ENCODE data around the gene ELP1. TPM values are rescaled to one million over a fixed set of nuclear protein-coding genes. Genes with fewer than 3 reads are reported as not detected.
"Not testable (repeated sequence)": the region's sequence is repeated elsewhere in the genome, so short reads cannot be mapped to it uniquely, and the experiment has no call there.

The ELP1 gene
- total RNA-seq, 1 donor from 2014 or later, result 20.7 TPM

- Mint-ChIP-seq H3K9me3 (ENCODE audit: unreplicated experiment) (no peaks in the 10 kb centered on the region), H3K4me1 (ENCODE audit: low read depth, unreplicated experiment) (no peaks in the 10 kb centered on the region), H3K36me3 (ENCODE audit: low read depth, unreplicated experiment) (peaks cover 13% of the 10 kb centered on the region), H3K4me3 (ENCODE audit: unreplicated experiment) (no peak overlapping the region), H3K27me3 (ENCODE audit: low read depth, unreplicated experiment) (no peaks in the 10 kb centered on the region), H3K27ac (ENCODE audit: unreplicated experiment) (no peak overlapping the region)
- Histone ChIP-seq H3K27me3 (ENCODE audit: insufficient read depth, low read length) (no peaks in the 10 kb centered on the region), H3K79me2 (ENCODE audit: insufficient read depth, low read length) (no peaks in the 10 kb centered on the region), H3K9ac (ENCODE audit: low read length) (no peak overlapping the region), H4K20me1 (ENCODE audit: insufficient read depth, low read length) (no peaks in the 10 kb centered on the region), H3K4me3 (ENCODE audit: insufficient read depth, low read depth, low read length) (no peak overlapping the region), H3K27ac (ENCODE audit: low read depth, low read length) (no peak overlapping the region), H3K4me2 (ENCODE audit: low read length) (no peak overlapping the region), H3K9me3 (ENCODE audit: insufficient read depth, low read depth, low read length) (no peaks in the 10 kb centered on the region), H3K4me1 (ENCODE audit: insufficient read depth, low read length) (no peaks in the 10 kb centered on the region), H3K36me3 (ENCODE audit: insufficient read depth, low read length) (peaks cover 32% of the 10 kb centered on the region), H2AFZ (ENCODE audit: low read depth, low read length) (no peak overlapping the region)
- DNase-seq (ENCODE audit: low read depth) (peak; percentile 28), FAIRE-seq (no peak)
- TF ChIP-seq, protein P1, sequence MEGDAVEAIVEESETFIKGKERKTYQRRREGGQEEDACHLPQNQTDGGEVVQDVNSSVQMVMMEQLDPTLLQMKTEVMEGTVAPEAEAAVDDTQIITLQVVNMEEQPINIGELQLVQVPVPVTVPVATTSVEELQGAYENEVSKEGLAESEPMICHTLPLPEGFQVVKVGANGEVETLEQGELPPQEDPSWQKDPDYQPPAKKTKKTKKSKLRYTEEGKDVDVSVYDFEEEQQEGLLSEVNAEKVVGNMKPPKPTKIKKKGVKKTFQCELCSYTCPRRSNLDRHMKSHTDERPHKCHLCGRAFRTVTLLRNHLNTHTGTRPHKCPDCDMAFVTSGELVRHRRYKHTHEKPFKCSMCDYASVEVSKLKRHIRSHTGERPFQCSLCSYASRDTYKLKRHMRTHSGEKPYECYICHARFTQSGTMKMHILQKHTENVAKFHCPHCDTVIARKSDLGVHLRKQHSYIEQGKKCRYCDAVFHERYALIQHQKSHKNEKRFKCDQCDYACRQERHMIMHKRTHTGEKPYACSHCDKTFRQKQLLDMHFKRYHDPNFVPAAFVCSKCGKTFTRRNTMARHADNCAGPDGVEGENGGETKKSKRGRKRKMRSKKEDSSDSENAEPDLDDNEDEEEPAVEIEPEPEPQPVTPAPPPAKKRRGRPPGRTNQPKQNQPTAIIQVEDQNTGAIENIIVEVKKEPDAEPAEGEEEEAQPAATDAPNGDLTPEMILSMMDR (IDR thresholded peaks at IDR 0.05; ENCODE audit: insufficient read depth, low read depth, low read length), result no peak
- TF ChIP-seq EZH2 (IDR thresholded peaks at IDR 0.05; ENCODE audit: insufficient read depth, low read length), result no peak
Observed at GRCh38 chr9:108903420-108904103, 30.4 kb downstream of the ELP1 start.

DNA sequence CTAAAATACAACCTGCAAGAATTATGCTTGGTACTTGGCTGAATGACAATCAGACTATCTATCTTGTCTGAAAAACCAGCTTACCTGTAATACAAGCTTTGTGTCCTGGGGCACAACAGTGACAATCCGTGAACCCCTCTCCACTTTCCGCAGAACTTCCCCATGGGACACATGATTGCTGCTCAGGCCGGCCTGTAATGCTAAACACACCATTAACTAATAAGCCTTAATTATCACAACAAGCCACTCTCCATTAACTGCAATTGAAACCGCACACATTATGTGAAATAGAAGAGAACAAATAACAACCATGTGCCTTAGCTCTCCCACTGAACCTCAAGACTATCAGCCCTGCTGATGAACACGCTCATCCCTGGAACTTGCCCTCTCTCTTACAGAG, 33.7 kb downstream of the ELP1 start:
- Histone ChIP-seq H3K4me1 (ENCODE audit: insufficient read depth, low read length) (no peaks in the 10 kb centered on the region), H3K79me2 (ENCODE audit: insufficient read depth, low read length) (no peaks in the 10 kb centered on the region), H3K27me3 (ENCODE audit: insufficient read depth, low read length) (no peaks in the 10 kb centered on the region), H3K27ac (ENCODE audit: low read depth, low read length) (no peak overlapping the region), H3K9me3 (ENCODE audit: insufficient read depth, low read depth, low read length) (no peaks in the 10 kb centered on the region), H3K4me3 (ENCODE audit: insufficient read depth, low read depth, low read length) (no peak overlapping the region), H3K36me3 (ENCODE audit: insufficient read depth, low read length) (peaks cover 36% of the 10 kb centered on the region), H3K9ac (ENCODE audit: low read length) (no peak overlapping the region), H2AFZ (ENCODE audit: low read depth, low read length) (no peak overlapping the region), H3K4me2 (ENCODE audit: low read length) (no peak overlapping the region), H4K20me1 (ENCODE audit: insufficient read depth, low read length) (no peaks in the 10 kb centered on the region)
- Mint-ChIP-seq H3K36me3 (ENCODE audit: low read depth, unreplicated experiment) (peaks cover 15% of the 10 kb centered on the region), H3K4me1 (ENCODE audit: low read depth, unreplicated experiment) (no peaks in the 10 kb centered on the region), H3K9me3 (ENCODE audit: unreplicated experiment) (no peaks in the 10 kb centered on the region), H3K4me3 (ENCODE audit: unreplicated experiment) (no peak overlapping the region), H3K27me3 (ENCODE audit: low read depth, unreplicated experiment) (no peaks in the 10 kb centered on the region), H3K27ac (ENCODE audit: unreplicated experiment) (no peak overlapping the region)
- DNase-seq (ENCODE audit: low read depth) (no peak), FAIRE-seq (no peak)
- TF ChIP-seq, protein P1 (IDR thresholded peaks at IDR 0.05; ENCODE audit: insufficient read depth, low read depth, low read length), result no peak
- TF ChIP-seq EZH2 (IDR thresholded peaks at IDR 0.05; ENCODE audit: insufficient read depth, low read length), result no peak

GRCh38 chr9:108899023-108899695, 34.8 kb downstream of the ELP1 start:
- H3K36me3 ChIP-seq (ENCODE audit: insufficient read depth, low read length), result peaks cover 36% of the 10 kb centered on the region
- not testable (repeated sequence) for H2AFZ ChIP-seq (ENCODE audit: low read depth, low read length); H3K9ac ChIP-seq (ENCODE audit: low read length); H3K27ac ChIP-seq (ENCODE audit: low read depth, low read length); H3K4me1 ChIP-seq (ENCODE audit: insufficient read depth, low read length); FAIRE-seq; H3K9me3 ChIP-seq (ENCODE audit: insufficient read depth, low read depth, low read length); H3K4me1 Mint-ChIP-seq (ENCODE audit: low read depth, unreplicated experiment); H3K27ac Mint-ChIP-seq (ENCODE audit: unreplicated experiment); H3K9me3 Mint-ChIP-seq (ENCODE audit: unreplicated experiment); H3K4me2 ChIP-seq (ENCODE audit: low read length); H3K27me3 Mint-ChIP-seq (ENCODE audit: low read depth, unreplicated experiment); H3K79me2 ChIP-seq (ENCODE audit: insufficient read depth, low read length); H4K20me1 ChIP-seq (ENCODE audit: insufficient read depth, low read length); DNase-seq (ENCODE audit: low read depth); H3K4me3 ChIP-seq (ENCODE audit: insufficient read depth, low read depth, low read length); H3K4me3 Mint-ChIP-seq (ENCODE audit: unreplicated experiment); H3K27me3 ChIP-seq (ENCODE audit: insufficient read depth, low read length)
- H3K36me3 Mint-ChIP-seq (ENCODE audit: low read depth, unreplicated experiment), result peaks cover 18% of the 10 kb centered on the region
